ENCODE results near the gene FICD.

FICD gene

GRCh38 chr12:108565976-108566375 is 50.9 kb downstream of the FICD start:
- no peak for DNase-seq (ENCODE audit: low read depth)
- TF ChIP-seq CTCF (IDR thresholded peaks at IDR 0.05; ENCODE audit: control insufficient read depth, insufficient read depth, low read depth, low read length, missing control alignments), result no peak
- no peak overlapping the region for H3K4me3 ChIP-seq (ENCODE audit: control insufficient read depth, low read depth, low read length)

DNA sequence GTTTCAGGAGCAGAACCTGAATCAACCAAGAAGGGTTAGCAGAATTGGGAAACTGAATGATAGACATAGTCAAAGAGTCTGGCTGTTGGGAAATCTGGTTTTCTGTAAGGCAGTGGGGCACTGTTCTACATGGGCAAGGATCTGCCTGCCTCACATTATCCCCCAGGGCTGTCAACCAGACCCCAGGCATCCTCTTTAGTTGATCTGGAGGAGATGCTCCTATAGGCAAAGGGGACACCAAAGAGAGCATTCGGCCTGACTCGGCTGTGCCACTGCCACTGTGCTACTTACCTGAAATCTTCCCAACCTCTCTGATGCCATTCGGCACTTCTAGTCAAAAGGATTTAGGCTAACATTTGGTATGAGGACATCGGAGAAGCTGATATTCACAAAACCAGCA is 51.4 kb downstream of the FICD start:
- no peak for DNase-seq (ENCODE audit: low read depth)
- no peak for TF ChIP-seq CTCF (IDR thresholded peaks at IDR 0.05; ENCODE audit: control insufficient read depth, insufficient read depth, low read depth, low read length, missing control alignments)
- H3K4me3 ChIP-seq (ENCODE audit: control insufficient read depth, low read depth, low read length), result no peak overlapping the region

GRCh38 chr12:108567406-108568337 is 52.6 kb downstream of the FICD start:
- H3K4me3 ChIP-seq (ENCODE audit: control insufficient read depth, low read depth, low read length), result no peak overlapping the region

GRCh38 chr12:108568338-108569154 is 53.5 kb downstream of the FICD start:
- no peak overlapping the region for H3K4me3 ChIP-seq (ENCODE audit: control insufficient read depth, low read depth, low read length)
- no peak for TF ChIP-seq CTCF (IDR thresholded peaks at IDR 0.05; ENCODE audit: control insufficient read depth, insufficient read depth, low read depth, low read length, missing control alignments)
- DNase-seq (ENCODE audit: low read depth), result no peak

More at GRCh38 chr12:108567406-108568337, 52.6 kb downstream of the FICD start:
- DNase-seq (ENCODE audit: low read depth), result no peak
- no peak for TF ChIP-seq CTCF (IDR thresholded peaks at IDR 0.05; ENCODE audit: control insufficient read depth, insufficient read depth, low read depth, low read length, missing control alignments)

All from AG09309 (cell line).